ENCODE results near the gene ZIC1. TPM values are rescaled to one million over a fixed set of nuclear protein-coding genes. Genes with fewer than 3 reads are reported as not detected.

Gene ZIC1
- total RNA-seq, 4 donors from 2014 or later = 3.9 TPM; not detected in 3

DNA sequence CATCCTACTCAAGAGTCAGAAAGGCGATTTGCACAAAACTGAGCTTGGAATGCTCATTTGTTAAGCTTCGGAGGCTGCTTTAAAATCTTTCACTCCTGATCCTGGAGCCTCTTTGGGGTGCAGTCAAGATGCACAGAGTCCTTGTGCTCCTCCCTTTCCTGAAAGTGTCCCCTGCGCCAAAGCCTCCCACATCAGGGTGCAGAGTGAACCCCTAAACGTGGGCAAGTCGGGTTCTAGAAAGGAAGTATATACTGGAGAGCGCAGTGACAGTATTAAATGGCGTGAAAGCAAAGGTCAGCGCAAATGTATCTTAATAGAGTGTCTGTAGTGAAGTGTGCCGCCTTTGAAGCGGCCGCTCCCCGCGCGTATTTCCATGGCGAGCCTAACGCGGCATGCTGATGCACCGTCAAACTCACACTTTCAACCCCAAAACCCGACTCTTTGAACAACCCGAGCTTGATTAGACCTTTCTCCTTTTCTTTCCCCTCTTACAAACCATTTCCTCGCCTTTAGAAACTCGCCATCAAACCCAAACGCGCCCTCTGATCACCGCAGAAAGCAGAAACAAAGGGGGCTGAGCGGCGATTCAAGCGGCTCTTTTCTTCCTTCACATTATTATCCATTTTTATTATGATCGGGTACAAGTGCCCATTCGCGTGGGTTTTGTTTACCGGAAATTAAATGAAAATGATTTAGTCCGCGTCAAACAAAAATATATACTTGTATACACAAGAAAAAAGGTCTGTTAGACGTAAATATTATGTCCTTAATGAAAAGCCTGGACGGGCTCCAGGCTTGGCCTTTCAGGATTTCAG is 21.1 kb upstream of the ZIC1 start:
- DNase-seq (ENCODE audit: low spot score in 2 of 2) = no peak
- TF ChIP-seq POLR2AphosphoS5 (IDR thresholded peaks at IDR 0.05) (no peak), EP300 (IDR thresholded peaks at IDR 0.05) (no peak), POLR2A (IDR thresholded peaks at IDR 0.05) (no peak)
- TF ChIP-seq, protein P1, sequence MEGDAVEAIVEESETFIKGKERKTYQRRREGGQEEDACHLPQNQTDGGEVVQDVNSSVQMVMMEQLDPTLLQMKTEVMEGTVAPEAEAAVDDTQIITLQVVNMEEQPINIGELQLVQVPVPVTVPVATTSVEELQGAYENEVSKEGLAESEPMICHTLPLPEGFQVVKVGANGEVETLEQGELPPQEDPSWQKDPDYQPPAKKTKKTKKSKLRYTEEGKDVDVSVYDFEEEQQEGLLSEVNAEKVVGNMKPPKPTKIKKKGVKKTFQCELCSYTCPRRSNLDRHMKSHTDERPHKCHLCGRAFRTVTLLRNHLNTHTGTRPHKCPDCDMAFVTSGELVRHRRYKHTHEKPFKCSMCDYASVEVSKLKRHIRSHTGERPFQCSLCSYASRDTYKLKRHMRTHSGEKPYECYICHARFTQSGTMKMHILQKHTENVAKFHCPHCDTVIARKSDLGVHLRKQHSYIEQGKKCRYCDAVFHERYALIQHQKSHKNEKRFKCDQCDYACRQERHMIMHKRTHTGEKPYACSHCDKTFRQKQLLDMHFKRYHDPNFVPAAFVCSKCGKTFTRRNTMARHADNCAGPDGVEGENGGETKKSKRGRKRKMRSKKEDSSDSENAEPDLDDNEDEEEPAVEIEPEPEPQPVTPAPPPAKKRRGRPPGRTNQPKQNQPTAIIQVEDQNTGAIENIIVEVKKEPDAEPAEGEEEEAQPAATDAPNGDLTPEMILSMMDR (IDR thresholded peaks at IDR 0.05) = no peak
- H3K36me3 ChIP-seq = no peaks in the 10 kb centered on the region
- H3K27ac ChIP-seq = no peak overlapping the region
- H3K4me3 ChIP-seq = no peak overlapping the region
- peaks cover 100% of the 10 kb centered on the region for H3K27me3 ChIP-seq
- H3K4me1 ChIP-seq = peaks cover 25% of the 10 kb centered on the region
- 10% methylated on average over 36 of the region's 36 CpGs for WGBS
- no peaks in the 10 kb centered on the region for H3K9me3 ChIP-seq

DNA sequence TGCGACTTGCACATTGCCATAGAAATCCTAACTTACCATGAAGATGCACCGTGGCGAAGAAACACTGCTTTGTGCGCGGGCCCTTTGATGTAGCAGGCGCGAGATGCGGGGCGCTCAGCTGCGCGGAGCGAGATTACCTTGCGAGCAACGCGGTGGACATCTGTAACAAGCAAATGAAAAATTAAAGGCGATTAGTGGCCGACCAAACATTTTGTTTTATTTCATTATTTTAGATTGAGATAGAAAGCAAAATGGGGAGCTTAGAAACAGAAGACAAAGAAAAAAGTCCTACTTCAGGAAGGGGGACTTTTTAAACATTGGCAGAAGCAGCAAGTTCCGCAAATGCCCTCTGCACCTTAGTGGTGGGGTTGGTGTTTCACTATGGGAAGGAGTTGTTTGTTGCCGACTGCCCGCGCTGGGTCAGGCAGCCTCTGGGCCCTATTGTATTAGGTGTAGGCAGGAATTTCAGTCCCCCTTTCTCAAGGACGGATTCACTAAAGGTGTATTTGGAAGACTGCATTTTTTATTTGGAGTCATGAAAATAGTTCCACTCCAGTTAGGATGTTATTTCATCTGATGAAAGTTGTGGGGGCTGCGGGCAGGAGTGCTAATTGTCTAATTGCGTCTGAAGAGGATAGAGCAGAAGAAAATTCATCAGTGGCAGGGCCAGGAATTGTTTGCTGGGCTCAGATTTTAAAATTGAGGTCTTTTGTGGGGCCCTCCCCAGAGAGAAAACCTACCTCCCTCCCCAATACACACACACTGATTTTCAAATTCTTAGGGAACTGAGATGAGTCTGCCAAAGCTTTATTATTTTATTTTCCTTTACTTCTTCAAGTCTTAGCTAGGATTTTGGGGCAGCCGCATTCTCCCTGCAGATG is 20.2 kb upstream of the ZIC1 start:
- Histone ChIP-seq H3K9me3 (no peaks in the 10 kb centered on the region), H3K27me3 (peaks cover 100% of the 10 kb centered on the region), H3K27ac (no peak overlapping the region), H3K36me3 (no peaks in the 10 kb centered on the region), H3K4me1 (peaks cover 33% of the 10 kb centered on the region), H3K4me3 (no peak overlapping the region)
- 20% methylated on average over 25 of the region's 25 CpGs for WGBS
- no peak for TF ChIP-seq POLR2A (IDR thresholded peaks at IDR 0.05)
- TF ChIP-seq POLR2AphosphoS5 (IDR thresholded peaks at IDR 0.05) = no peak
- TF ChIP-seq EP300 (IDR thresholded peaks at IDR 0.05) = no peak
- TF ChIP-seq, protein P1 (IDR thresholded peaks at IDR 0.05) = no peak
- DNase-seq (ENCODE audit: low spot score in 2 of 2) = no peak

DNA sequence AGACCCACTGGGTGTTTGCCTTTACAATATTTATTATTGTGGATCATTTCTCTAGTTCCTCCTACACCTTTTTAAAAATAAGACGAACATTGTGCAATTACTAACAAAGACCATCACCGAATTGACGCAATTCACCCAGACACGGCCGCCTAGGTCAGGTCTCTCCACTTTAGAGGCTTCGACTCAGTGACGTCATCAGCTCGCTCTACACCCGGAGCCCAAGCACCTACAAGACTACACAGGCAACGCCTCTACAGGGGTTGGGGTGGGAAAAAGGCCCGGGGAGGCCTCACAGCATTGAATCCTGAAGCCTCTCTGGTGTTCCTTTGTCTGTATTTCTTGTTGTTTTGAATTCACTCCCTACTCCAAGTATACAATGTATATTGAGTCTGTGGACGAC is 19.4 kb upstream of the ZIC1 start:
- Histone ChIP-seq H3K4me3 (no peak overlapping the region), H3K4me1 (peaks cover 34% of the 10 kb centered on the region), H3K27me3 (peaks cover 100% of the 10 kb centered on the region), H3K36me3 (no peaks in the 10 kb centered on the region), H3K27ac (no peak overlapping the region), H3K9me3 (no peaks in the 10 kb centered on the region)
- WGBS = 11% methylated on average over 12 of the region's 12 CpGs
- DNase-seq (ENCODE audit: low spot score in 2 of 2) = no peak
- no peak for TF ChIP-seq EP300 (IDR thresholded peaks at IDR 0.05)
- TF ChIP-seq, protein P1 (IDR thresholded peaks at IDR 0.05) = no peak
- TF ChIP-seq POLR2A (IDR thresholded peaks at IDR 0.05) = no peak
- TF ChIP-seq POLR2AphosphoS5 (IDR thresholded peaks at IDR 0.05) = no peak

DNA sequence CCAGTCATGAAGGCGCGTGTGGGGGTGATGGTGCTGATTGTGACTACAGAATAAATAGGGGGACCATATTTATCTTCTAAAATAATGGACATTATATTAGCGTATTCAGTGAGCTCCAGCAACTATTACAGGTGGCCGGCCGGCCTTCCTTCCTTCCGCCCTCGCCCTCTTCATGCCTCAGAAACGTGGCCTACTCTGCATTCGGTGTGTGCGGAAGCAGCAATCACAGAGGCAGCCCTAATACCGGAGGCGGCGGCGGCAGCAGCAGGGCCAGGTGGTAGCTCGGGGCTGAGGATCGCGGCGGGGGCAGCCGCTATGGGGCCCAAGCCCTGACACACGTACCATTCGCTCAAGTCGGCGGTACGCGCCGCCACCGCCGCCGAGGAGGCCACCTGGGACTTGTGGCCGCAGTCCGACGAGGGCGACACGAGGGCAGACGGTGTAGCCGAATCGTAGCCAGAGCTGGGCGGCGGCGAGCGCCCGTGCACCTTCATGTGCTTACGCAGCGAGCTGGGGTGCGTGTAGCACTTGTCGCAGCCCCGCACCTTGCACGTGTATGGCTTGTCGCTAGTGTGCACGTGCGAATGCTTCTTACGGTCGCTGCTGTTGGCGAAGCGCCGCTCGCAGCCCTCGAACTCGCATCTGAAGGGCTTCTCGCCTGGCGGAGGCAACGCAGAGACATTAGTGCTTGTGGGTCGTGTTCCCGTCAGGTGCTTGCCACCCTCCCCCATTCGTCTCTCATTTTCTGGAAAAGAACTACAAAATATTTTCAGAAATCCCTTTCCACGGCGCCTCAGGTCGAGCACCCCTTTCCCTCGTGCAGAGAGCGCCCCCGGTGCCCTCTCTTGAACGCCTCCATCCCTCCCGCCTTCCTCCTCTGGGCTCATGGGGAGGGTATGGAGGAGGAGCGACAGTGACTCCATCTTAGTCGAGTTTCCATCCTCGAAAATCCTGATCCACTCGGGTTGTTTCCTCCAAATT is 18.3 kb upstream of the ZIC1 start:
- no peak overlapping the region for H3K27ac ChIP-seq
- no peaks in the 10 kb centered on the region for H3K36me3 ChIP-seq
- no peaks in the 10 kb centered on the region for H3K9me3 ChIP-seq
- DNase-seq (ENCODE audit: low spot score in 2 of 2) = no peak
- peaks cover 37% of the 10 kb centered on the region for H3K4me1 ChIP-seq
- TF ChIP-seq EP300 (IDR thresholded peaks at IDR 0.05) (no peak), POLR2AphosphoS5 (IDR thresholded peaks at IDR 0.05) (no peak), POLR2A (IDR thresholded peaks at IDR 0.05) (no peak)
- TF ChIP-seq, protein P1 (IDR thresholded peaks at IDR 0.05) = no peak
- peaks cover 100% of the 10 kb centered on the region for H3K27me3 ChIP-seq
- 11% methylated on average over 34 of the region's 77 CpGs for WGBS
- H3K4me3 ChIP-seq = no peak overlapping the region

Measured in suprapubic skin (tissue), 4 donors.